Neural progenitor cell (in vitro differentiated cells): ENCODE measurements around the gene SIGLECL1.

Experiments
- CTCF ChIP-seq: fragments of 200-600 bp; sonication (generic); IDR thresholded peaks from 2 replicates; pipeline ENCODE4 v1.5.1; 2017; ENCODE audit warnings: antibody characterized with exemption, mild to moderate bottlenecking
- EZH2 ChIP-seq: fragments of 200-600 bp; sonication (generic); IDR thresholded peaks from 2 replicates; pipeline ENCODE4 v1.6.1; 2017; ENCODE audit warnings: antibody characterized with exemption, mild to moderate bottlenecking, moderate library complexity

- TF ChIP-seq CTCF: no peak
- TF ChIP-seq EZH2: no peak
Measured at GRCh38 chr19:51263808-51264207, 12.9 kb downstream of the SIGLECL1 start.
